HG03280 (cell line): ENCODE data around the gene CFAP57.

Experiments
- ATAC-seq: cut with Tn5 transposase; IDR thresholded peaks from one replicate; pipeline ENCODE4 v1.9.1; 2021; ENCODE audit warnings: mild to moderate bottlenecking, moderate library complexity; ENCODE audit not compliant: unreplicated experiment

CFAP57 gene

GRCh38 chr1:43252225-43252624 lies 80.1 kb downstream of the CFAP57 start:
- no peak for ATAC-seq

GRCh38 chr1:43253173-43253572 lies 81.0 kb downstream of the CFAP57 start:
- no peak for ATAC-seq

GRCh38 chr1:43253876-43254275 lies 81.7 kb downstream of the CFAP57 start:
- ATAC-seq, result no peak

- ATAC-seq, result no peak
These were observed 83.5 kb downstream of the CFAP57 start for GRCh38 chr1:43255438-43256210.

GRCh38 chr1:43256675-43257570 lies 84.8 kb downstream of the CFAP57 start:
- no peak for ATAC-seq

GRCh38 chr1:43258370-43258769 lies 86.2 kb downstream of the CFAP57 start:
- no peak for ATAC-seq

GRCh38 chr1:43265431-43265830 lies 93.3 kb downstream of the CFAP57 start:
- ATAC-seq, result no peak

- ATAC-seq, result no peak
These were observed 94.8 kb downstream of the CFAP57 start for GRCh38 chr1:43266881-43267280.

- no peak for ATAC-seq
These were observed 95.2 kb downstream of the CFAP57 start for GRCh38 chr1:43267291-43267805.

GRCh38 chr1:43267818-43268425 lies 95.8 kb downstream of the CFAP57 start:
- no peak for ATAC-seq

GRCh38 chr1:43269627-43270375 lies 97.7 kb downstream of the CFAP57 start, which contains the start of gene TMEM125:
Gene TMEM125 (plus strand): TSS chr1:43269983. CDS start chr1:43272723, 2,740 bp downstream.
- ATAC-seq, result no peak

- ATAC-seq, result no peak
These were observed 98.4 kb downstream of the CFAP57 start for GRCh38 chr1:43270421-43271095.

- ATAC-seq, result no peak
These were observed 99.3 kb downstream of the CFAP57 start for GRCh38 chr1:43271186-43272118.

- no peak for ATAC-seq
These were observed 100.0 kb downstream of the CFAP57 start for GRCh38 chr1:43272161-43272560.

- no peak for ATAC-seq
These were observed 100.7 kb downstream of the CFAP57 start for GRCh38 chr1:43272576-43273571.

GRCh38 chr1:43273708-43274107 lies 101.6 kb downstream of the CFAP57 start:
- ATAC-seq, result no peak

GRCh38 chr1:43274125-43274803 lies 102.1 kb downstream of the CFAP57 start:
- no peak for ATAC-seq
